Breast epithelium (tissue), 4 donors: Measurements from ENCODE around the gene PPP1R16B. TPM values are rescaled to one million over a fixed set of nuclear protein-coding genes. Genes with fewer than 3 reads are reported as not detected.

ENCODE experiments used
- DNase-seq, 2 donors: peaks; one replicate each; pipeline ENCODE4 v3.0.0-alpha.2; 2019; ENCODE audit warnings: low spot score in 2 of 2
- H3K27ac ChIP-seq, 2 donors: fragments of 200-600 bp; sonication (generic) in 1 of 2; one replicate each; pipeline ENCODE4 v1.5.1; 2016 to 2019; ENCODE audit warnings: mild to moderate bottlenecking in 1 of 2
- H3K27me3 ChIP-seq, 2 donors: fragments of 200-600 bp; sonication (generic) in 1 of 2; one replicate each; pipeline versions ENCODE4 v1.5.1 to v1.6.0; 2017 to 2019; ENCODE audit warnings: control low read depth in 1 of 2, mild to moderate bottlenecking in 1 of 2
- H3K36me3 ChIP-seq: fragments of 200-600 bp; one replicate; pipeline ENCODE4 v1.5.1; 2019
- H3K4me1 ChIP-seq, 2 donors: fragments of 200-600 bp; sonication (generic); one replicate each; pipeline ENCODE4 v1.5.1; 2016 to 2019; ENCODE audit warnings: control low read depth in 1 of 2
- H3K4me3 ChIP-seq, 3 donors: fragments of 200-600 bp; sonication (generic); 1 replicate in 2 of 3; 2 replicates in 1 of 3; pipeline ENCODE4 v1.5.1; 2016 to 2019; ENCODE audit warnings: mild to moderate bottlenecking in 3 of 3, moderate library complexity in 2 of 3
- H3K9me3 ChIP-seq, 2 donors: fragments of 200-600 bp; sonication (generic) in 1 of 2; one replicate each; pipeline ENCODE4 v1.5.1; 2016 to 2019; ENCODE audit warnings: control low read depth in 1 of 2
- CTCF ChIP-seq, 3 donors: fragments of 450-650 bp; IDR thresholded peaks; one replicate each; pipeline ENCODE4 v1.5.1; 2016 to 2017; ENCODE audit warnings: antibody characterized with exemption in 3 of 3, mild to moderate bottlenecking in 3 of 3, moderate library complexity in 3 of 3
- POLR2A ChIP-seq: fragments of 450-650 bp; IDR thresholded peaks from one replicate; pipeline ENCODE4 v1.6.1; 2016; ENCODE audit warnings: antibody characterized with exemption, mild to moderate bottlenecking, moderate library complexity
- POLR2AphosphoS5 ChIP-seq, 3 donors: sonication (generic); formaldehyde crosslinking; IDR thresholded peaks; one replicate each; pipeline ENCODE4 v1.6.1; 2017; ENCODE audit warnings: antibody characterized with exemption in 3 of 3
- intact Hi-C: fragments of 100-400 bp; cut with DNase I; formaldehyde crosslinking; loops from one replicate; pipeline ENCODE4 v1.15.1; 2023; ENCODE audit warnings: low total_unique reads
- total RNA-seq, 3 donors: library from RNA; depleted of rRNA; stranded (reverse); fragments of >200 nt; gene quantifications; one replicate each; pipeline ENCODE4 v1.1.0, GENCODE V29; 2016

PPP1R16B gene
- total RNA-seq, 3 donors from 2014 or later: 3.7 to 10.8 (median 8.2) TPM

GRCh38 chr20:38950254-38950653 is 144.8 kb downstream of the PPP1R16B start:
- Histone ChIP-seq H3K4me3 (no peak overlapping the region), H3K36me3 (no peaks in the 10 kb centered on the region), H3K4me1 (no peaks in the 10 kb centered on the region), H3K27me3 (no peaks in the 10 kb centered on the region), H3K9me3 (no peaks in the 10 kb centered on the region), H3K27ac (no peak overlapping the region)
- no peak for DNase-seq
- TF ChIP-seq POLR2A: no peak
- no peak for TF ChIP-seq POLR2AphosphoS5 (IDR thresholded peaks at IDR 0.05)
- no peak for TF ChIP-seq CTCF (IDR thresholded peaks at IDR 0.05)
- intact Hi-C loops: no loop called here

GRCh38 chr20:38951611-38952010 is 146.1 kb downstream of the PPP1R16B start:
- Histone ChIP-seq H3K36me3 (no peaks in the 10 kb centered on the region), H3K9me3 (no peaks in the 10 kb centered on the region), H3K4me3 (no peak overlapping the region), H3K27me3 (no peaks in the 10 kb centered on the region), H3K4me1 (no peaks in the 10 kb centered on the region), H3K27ac (no peak overlapping the region)
- DNase-seq: no peak
- TF ChIP-seq CTCF (IDR thresholded peaks at IDR 0.05): no peak
- TF ChIP-seq POLR2AphosphoS5 (IDR thresholded peaks at IDR 0.05): no peak
- TF ChIP-seq POLR2A: no peak
- intact Hi-C loops: loop anchor here (2.0 kb wide), 1 partner anchor 37 kb away; no protein-coding TSS in a partner anchor

- intact Hi-C loops: loop anchor here (2.0 kb wide), 1 partner anchor 37 kb away; no protein-coding TSS in a partner anchor
- H3K9me3 ChIP-seq: no peaks in the 10 kb centered on the region
- no peaks in the 10 kb centered on the region for H3K36me3 ChIP-seq
- H3K4me1 ChIP-seq: no peaks in the 10 kb centered on the region
- no peak for DNase-seq
- no peak overlapping the region for H3K27ac ChIP-seq
- TF ChIP-seq POLR2A (no peak), CTCF (IDR thresholded peaks at IDR 0.05) (no peak), POLR2AphosphoS5 (IDR thresholded peaks at IDR 0.05) (no peak)
- no peaks in the 10 kb centered on the region for H3K27me3 ChIP-seq
- H3K4me3 ChIP-seq: no peak overlapping the region
These were observed 146.7 kb downstream of the PPP1R16B start for GRCh38 chr20:38952153-38952552.

GRCh38 chr20:38953630-38954340 is 148.3 kb downstream of the PPP1R16B start:
- Histone ChIP-seq H3K4me3 (no peak overlapping the region), H3K4me1 (no peaks in the 10 kb centered on the region), H3K9me3 (no peaks in the 10 kb centered on the region), H3K27me3 (no peaks in the 10 kb centered on the region), H3K36me3 (no peaks in the 10 kb centered on the region), H3K27ac (no peak overlapping the region)
- intact Hi-C loops: loop anchor here (2.0 kb wide), 1 partner anchor 39 kb away; no protein-coding TSS in a partner anchor
- TF ChIP-seq CTCF (IDR thresholded peaks at IDR 0.05) (no peak), POLR2AphosphoS5 (IDR thresholded peaks at IDR 0.05) (no peak), POLR2A (no peak)
- no peak for DNase-seq

- TF ChIP-seq POLR2A (no peak), CTCF (IDR thresholded peaks at IDR 0.05) (no peak), POLR2AphosphoS5 (IDR thresholded peaks at IDR 0.05) (no peak)
- no peak overlapping the region for H3K4me3 ChIP-seq
- no peaks in the 10 kb centered on the region for H3K27me3 ChIP-seq
- H3K27ac ChIP-seq: no peak overlapping the region
- intact Hi-C loops: no loop called here
- no peaks in the 10 kb centered on the region for H3K4me1 ChIP-seq
- no peaks in the 10 kb centered on the region for H3K36me3 ChIP-seq
- DNase-seq: no peak
- no peaks in the 10 kb centered on the region for H3K9me3 ChIP-seq
These were observed 151.9 kb downstream of the PPP1R16B start for GRCh38 chr20:38957235-38957876.
